GM21381 (cell line): ENCODE measurements around the gene PCGF1.
A peak's percentile ranks its signal among the peaks of the same experiment; 100 is the strongest.

Experiments used
- ATAC-seq: cut with Tn5 transposase; IDR thresholded peaks from one replicate; pipeline ENCODE4 v1.9.1; 2021; ENCODE audit warnings: mild to moderate bottlenecking, moderate library complexity; ENCODE audit not compliant: unreplicated experiment

PCGF1 gene

DNA sequence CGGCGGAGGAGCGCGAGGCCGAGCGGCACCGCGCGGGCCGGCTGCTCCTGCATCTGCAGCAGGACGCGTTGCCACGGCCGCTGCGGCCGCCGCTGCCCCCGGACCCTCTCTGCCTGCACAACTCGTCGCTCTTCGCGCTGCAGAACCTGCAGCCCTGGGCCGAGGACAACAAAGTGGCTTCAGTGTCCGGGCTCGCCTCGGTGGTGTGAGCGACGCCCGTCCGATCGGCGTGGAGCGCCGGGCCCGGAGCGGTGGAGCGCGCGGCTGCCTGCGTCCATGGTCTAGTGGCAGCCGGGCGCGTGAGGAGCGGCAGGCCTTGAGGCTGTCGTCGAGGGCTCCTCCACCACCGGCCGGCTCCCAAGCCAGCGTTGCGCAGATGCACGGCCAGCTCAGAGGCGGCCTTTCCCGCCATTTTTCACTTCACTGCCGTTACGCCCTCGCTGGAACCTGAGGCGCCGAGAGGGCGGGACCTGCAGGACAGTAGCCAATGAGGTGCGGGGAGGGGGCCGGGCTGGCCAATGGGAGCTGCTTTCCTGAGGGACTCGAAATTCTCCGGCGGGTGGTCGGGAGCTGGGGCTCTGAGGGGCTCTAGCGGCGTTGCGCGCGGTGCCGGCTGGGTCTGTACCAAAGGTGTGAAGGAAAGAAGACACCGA, 8.6 kb upstream of the PCGF1 start:
- ATAC-seq, result no peak

DNA sequence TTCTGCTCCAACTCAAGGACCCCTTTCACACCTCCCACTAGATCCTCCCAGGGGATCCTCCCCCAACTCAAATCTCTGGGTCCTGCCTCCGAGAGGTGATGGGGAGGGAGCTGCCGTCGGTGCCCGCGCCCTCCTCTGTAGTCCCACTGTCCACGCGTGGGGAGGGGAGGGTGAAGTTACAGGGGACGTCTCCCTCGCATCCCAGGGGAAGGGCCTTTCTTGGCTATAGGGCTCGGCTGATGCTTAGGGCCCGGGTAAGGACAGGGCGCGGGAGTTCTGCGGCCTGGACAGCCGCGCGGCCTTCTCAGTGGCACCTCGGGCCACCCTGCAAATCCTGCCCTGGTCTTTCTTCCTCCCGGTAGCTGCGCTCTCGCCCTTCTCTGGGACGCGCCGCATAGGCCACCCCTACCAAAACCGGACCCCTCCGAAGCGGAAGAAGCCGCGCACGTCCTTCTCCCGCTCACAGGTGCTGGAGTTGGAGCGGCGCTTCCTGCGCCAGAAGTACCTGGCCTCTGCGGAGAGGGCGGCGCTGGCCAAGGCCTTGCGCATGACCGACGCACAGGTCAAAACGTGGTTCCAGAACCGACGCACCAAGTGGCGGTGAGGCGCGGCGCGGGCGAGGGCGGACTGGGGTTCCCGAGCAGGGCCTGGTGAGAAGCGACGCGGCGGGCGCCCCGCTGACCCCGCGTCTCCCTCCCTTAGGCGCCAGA, 7.9 kb upstream of the PCGF1 start:
- no peak for ATAC-seq

DNA sequence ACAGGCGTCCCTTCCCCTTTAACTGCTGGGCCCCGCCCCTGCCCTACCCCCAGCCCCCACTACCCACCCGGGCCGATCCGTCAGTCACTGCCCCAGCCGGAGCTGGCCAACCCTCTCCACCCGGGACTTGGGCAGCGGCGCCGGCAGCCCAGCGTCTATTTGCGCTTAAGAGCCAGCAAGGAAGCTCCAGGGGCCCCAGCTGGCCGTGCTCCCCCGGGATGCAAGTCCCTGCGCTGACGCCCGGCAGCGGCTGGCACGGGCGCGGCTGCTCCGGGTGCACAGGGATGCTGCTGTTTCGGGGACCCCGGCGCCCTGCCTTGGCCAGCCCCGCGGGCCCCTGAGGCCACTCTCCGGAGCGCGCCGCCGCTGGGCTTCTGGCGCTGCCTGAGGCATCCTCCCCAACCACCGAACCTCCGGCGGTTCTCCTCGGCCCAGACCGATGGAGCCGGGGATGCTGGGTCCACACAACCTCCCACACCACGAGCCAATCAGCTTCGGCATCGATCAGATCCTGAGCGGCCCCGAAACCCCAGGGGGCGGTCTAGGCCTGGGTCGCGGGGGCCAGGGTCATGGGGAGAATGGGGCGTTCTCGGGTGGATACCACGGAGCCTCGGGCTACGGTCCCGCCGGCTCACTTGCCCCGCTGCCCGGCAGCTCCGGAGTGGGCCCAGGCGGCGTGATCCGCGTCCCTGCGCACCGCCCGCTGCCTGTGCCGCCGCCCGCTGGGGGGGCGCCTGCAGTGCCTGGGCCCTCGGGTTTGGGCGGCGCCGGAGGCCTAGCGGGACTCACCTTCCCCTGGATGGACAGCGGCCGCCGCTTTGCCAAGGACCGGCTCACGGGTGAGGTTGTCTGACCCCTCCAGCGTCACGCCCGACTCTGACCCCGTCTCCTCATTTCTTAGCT, 7.1 kb upstream of the PCGF1 start, which contains the start of gene TLX2:
Gene TLX2, plus strand, starts transcription at position 83 of the 903 bp plus-strand sequence. Its CDS starts 357 bp downstream, at position 440.
- no peak for ATAC-seq

DNA sequence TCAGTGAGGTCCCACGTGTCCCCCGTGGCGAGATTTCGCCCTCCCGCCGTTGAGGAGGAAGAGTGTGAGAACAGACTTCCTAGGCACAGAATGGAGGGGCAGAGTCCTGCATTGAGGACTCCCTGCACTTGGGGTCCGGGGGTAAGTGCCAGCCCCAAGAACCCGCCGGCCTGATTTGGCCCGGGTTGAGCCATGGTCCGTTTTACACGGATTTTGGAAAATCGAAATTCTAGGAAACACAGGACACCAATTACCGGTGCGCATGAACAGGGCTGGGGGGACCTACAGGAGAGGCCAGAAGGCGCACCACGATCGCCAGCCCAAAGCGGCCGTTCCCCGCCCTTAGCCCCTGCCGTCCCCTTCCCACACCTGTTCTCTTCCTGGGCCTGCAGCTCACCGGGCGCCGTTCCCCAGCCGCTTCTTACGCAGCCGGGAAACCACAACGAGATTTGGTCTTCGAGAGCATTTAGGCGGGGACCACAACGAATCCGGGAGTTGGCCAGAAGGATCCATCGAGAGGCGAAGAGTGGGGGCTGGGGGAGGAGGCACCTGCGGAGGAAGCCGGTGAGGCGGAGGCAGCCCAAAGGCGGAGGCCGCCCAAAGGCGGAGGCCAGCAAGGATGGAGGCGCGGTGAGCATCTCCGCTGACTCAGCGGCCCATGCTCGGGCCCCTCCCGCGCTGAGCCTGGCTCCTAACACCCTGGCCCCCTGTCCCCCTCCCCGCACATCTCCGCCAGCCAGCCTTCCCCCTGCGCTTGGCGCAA, 6.3 kb upstream of the PCGF1 start:
- no peak for ATAC-seq

DNA sequence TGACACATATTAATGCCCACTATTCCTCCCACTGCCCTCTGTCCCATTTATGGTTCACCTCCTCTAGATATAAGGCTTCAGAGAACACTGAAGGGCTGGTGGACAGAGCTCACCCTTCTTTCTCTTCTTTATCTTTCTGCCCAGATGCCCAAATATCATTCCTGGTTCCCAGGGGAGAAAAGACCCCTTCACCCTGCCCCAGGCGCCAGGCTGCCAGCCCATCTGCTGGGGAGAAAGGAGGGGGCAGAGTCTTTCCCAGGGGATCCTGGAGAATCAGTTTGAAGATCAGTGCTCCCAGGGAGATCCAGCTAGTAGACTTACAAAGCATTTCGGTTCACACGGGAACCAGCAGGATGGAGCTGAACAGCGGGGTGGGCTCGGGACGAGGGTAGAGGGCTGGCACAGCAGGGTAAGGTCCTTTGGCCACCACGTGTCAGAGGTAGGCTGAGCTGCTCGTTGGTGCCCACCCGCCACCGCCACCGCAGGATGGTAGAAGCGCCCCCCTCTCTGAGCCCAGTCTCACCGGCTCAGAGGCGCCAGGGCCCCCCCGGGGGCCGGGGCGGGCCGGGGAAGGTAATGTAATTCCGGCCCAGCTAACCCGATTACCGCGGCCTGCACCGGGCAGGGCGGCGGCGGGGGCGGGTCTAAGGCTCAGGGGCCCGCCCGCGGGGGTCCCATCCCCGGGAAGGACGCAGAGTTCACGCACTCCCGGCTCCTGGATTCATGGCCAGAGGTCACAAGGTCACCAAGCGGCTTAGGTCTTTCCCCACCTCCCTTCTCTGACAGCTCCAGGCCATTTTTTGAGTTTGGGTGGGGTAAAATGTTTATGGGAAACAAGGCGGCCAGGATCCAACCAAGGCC, 5.5 kb upstream of the PCGF1 start:
- no peak for ATAC-seq

DNA sequence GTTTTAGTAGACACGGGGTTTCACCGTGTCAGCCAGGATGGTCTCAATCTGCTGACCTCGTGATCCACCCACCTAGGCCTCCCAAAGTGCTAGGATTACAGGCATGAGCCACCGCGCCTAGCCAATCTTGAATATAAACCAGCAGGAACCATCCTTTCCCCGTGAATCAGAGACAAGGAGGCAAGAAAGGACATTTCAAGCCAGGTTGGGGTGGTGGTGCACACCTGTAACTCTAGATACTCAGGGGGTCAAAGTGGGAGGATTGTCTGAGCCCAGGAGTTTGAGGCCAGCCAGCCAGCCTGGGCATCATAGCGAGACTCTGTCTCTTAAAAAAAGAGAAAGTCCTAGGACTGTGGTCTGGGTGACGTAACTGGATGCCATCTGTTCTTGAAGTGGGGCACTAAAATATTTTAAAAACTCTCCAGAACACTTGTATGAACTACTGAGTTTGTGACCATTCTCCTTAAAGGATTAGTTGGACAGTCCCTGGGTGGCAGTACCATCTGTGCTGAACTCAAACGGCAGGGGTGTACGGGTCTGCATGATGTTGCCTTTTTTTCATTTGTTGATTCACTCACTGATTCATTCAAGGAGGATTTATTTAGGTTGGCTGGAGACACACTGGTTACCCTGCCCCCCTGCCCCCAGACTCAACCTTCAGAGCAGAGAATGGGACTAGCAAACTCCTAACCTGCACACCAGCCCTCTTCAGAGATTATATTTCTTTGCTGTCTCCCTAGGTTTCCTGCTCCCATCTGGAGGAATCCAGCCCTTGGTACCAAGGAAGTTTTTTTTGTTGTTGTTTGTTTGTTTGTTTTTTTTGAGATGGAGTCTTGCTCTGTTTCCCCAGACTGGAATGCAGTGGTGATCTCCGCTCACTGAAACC, 3.9 kb upstream of the PCGF1 start:
- no peak for ATAC-seq

DNA sequence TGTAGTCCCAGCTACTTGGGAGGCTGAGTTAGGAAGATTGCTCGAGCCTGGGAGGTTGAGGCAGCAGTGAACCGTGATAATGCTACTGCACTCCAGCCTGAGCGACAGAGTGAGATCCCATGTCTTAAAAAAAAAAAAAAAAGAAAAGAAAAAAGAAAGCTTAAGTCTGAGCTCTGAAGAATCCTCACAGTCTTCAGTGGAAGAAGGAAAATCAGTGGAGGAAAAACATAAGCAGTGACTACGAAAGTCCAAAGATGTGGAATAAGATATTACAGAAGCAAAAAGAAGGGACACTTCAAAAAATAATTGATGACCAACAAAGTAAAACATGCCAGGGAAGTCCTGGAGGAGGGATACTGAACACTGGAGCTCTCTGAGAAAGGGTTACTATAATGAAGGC, 2.8 kb upstream of the PCGF1 start:
- no peak for ATAC-seq

DNA sequence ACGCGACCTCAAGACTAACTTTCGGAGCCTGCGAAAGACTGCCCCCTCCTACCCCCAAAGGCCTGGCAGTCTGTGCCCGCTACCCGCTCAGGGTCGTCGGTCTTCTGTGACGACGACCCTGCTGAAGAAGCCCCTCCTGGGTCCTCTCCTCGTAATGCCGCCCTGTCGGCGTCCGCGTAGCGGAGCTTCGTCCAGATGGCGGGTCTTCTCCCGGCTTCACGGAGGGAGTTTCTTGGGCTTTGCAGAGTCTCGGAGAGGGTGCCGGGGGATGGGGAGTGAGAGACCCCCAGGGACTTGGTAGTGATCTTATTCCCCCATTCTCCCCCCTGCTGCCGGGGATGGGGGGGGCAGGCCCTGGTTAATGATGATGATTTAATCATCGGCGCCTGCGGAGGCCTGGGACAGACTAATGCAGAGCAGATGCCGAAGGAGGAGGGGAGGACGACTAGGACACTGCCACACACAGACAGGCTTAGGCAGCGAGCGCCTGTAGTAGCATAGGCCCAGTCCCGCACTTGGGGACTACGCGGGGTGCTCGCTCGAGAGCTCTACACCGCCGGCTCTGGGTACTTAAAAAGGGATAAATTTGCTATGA, 528 bp upstream of the PCGF1 start:
- ATAC-seq, result peak; percentile 6

DNA sequence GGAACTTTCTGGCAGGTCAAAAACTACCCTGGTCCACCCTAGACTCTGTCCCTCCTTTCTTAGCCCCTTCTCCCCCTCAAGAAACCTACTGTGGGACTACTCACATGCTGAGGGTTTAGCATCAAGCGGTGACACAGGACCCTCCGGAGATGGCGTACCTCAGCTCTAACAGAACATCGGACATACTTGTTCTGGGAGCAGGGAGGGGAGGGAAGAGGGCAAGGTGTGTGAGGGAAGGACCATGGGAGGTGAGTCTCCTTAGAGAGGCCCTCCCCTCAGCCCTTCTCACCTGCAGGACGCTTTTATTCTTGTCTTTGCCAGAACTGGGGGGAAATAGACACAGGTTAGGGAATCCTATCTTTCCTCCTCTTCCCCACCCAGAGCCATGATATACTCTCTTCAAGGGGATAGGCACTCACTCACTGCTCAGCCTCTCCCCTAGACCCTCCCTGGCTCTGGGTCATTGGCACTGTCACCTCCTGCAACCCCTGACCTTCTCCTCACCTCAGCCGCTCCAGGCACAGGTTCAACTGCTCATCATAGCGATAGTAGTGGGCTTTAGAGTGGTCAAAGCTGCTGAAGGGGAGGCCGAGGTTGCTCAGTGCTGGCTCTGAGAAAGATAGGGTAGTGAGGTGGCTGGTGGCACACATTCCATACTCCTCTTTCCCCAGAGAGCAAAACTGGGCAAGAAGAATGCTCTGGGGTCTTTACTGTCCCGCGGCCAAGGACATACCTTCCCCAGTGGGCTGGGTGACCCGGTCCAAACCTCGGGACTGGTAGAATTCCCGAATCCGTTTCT, 1.8 kb downstream of the PCGF1 start:
- ATAC-seq, result no peak

DNA sequence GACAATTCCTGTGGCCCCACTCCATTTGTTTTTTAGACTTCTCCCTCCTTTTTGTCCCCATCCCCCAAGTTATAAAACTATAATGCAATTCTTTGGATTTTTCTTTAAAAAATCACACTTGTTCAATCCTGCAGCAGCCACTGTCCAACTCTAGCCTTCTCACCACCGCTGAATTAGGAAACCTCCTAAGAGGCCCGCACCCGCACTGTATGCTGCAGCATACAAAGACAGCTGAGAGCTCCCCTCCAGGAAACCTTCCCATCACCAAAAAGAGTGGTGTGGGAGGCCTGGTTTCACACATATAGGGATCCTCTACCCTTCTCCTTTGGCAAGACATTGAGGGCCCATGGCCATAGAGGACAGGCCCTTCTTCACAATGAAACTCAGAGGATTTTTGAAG, 2.9 kb downstream of the PCGF1 start:
- ATAC-seq, result no peak

DNA sequence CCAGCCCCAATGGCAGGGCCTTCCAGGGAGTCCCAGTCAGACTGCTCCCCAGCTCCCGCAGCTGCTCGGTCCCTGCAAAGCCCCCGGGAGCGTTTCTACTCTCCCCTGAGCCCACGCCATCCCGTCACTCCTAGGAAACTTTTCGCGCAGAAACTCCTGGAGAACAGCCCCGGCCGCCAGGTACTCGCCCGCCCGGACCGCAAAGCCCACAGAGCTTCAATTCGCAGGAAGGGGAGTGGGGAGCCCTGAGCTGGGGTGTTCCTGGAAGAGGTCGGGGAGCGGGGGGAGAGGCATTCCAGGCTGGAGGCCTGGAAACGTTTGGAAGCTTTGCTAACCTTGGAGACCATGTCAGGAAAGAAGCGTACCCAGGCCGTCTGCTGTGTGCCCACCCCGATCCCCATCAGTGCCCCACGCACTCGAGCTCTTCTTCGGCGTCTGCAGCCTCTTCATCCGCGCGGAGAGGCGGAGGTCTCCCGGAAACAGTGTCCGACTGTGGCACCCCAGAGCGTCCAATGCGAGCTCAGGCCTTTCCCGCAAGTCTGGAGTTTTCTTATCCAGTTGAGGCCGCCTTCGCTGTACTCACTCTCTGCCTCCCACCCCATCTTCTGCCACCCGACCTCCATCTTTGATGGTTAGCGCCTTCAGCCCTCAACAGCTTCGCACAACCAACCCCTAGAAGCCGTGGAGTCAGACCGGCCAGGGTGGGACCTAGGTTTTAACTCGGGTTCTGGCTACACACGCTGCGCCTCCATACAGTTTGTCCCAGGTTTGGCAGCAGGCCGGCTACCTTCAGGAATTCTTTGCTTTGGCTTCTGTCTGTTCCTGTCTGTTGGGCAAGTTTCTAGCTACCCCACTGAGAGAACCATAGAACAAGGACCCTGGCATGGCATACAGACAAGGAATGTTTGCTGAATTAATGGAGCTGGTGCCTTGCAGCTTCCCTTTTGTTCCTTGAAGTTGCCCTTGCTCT, 3.7 kb downstream of the PCGF1 start:
- ATAC-seq, result no peak

DNA sequence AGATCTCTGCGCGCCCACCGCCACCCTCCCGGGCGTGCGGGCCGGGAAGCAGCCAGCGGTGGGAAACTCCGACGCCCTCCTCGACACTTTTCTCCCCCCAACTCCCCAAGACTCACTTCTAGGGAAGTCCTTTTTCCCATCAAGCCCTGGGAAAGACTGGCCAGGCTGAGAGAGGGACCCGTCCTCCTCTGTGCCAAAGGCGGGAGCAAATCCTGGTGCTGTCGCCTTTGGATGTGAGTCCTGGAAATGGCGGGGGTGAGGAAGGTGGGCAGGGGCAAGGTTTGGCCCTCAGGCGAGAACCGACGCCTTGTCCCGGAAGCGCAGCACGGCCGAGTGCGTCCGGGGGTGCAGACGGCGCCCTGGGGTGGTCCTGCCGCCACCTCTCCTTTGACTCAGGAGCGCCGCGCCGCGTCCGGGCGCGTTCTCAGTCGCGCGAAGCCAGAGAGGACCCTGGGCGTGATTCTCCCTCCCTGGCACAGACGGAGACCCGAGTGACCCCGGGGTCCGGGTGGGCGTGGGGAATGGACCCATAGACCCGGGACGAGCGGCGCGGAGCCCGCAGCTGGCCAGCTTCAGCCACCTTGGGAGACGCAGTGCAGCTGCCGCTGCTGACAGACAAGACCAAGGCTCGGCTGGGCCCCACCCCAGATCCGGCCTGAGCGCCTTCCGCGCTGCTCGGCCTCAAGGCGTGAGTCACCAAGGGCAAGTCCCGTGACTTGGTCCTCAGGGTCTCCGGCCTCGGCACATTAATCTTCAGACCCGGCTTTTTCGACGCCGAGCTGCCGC, 4.6 kb downstream of the PCGF1 start:
- ATAC-seq, result no peak

DNA sequence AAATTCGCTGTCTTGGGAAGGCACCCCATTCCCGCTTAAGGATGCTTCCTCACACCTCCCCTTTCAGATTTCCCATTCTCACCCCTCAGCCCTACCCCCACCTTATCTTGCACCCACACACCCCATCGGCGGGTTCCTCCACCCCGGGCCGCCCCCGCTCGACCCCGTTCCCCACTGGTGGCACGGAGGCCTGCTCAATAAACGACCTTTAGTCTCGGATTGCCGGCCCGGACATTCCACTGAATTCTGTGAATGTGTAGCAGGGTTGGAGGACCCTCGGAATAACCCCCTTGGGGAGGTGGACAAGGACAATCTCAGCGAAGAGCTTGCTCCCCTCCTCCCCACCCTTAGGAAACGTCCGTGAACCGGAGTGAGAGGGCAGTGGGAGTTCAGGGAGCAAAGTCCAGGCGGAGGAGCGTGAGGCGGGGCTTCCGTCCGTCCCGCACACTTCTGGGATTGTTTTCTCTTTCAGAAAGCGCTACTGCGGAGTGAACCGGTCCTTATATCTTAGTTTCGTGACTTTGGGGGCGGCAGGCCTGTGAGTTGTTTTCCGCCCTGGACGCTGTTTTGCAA, 5.3 kb downstream of the PCGF1 start:
- no peak for ATAC-seq

DNA sequence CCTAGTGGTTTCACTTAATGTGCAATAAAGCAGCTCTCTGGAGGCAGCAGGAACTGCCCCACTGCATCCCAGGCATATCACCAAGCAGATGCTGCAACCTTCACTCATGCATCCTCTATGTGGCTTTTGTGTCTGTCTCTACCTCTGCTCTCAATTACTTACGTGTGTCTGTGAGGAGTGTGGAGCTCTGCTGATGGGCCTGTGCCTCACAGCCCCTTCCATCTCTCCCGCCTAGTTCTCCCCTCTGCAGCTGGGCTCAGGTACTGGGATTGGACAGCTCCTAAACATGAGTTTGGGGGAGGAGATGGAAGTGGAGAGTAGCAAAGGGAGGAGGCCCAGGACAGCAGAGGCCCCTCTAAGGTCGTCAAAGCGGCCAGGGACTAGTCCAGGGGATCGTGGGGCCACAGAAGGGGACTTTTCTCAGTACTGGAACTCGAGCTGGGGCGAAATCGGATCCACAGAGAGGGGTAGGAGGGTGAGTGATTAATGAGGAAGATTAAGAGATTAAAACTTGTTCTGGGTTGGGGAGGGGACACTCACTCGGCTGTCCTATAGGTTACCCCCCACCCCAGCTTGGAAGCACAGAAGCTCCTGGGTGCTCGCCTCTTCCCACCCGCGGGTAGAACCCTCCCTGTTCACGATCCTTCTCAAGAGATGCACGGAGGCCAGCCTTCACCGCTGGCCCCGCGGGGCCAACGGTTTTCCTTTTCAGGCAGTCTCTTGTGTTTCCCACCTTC, 6.0 kb downstream of the PCGF1 start:
- no peak for ATAC-seq

DNA sequence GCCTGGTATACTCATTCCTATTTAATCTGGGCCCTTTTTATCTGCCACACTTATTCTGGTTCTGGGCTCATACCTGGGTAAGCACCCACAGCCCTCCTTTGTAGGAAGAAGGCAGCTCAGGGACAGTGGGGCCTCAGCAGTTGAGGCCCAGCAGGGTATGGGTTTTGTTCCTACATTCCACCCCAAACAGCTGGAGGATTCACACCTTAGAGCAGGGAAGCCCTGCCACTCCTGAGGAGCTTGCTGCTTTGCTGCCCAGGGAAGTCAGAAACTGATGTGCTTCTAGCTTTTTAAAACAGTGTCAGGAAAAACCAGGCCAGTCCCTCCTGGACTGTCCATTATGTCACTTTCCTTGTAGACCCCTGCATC, 6.9 kb downstream of the PCGF1 start:
- ATAC-seq, result no peak
